ENCODE results near the gene MMP2.

The MMP2 gene

GRCh38 chr16:55494994-55495421, 16.0 kb downstream of the MMP2 start:
- DNase-seq (ENCODE audit: low spot score): no peak

- DNase-seq (ENCODE audit: low spot score): no peak
Observed at GRCh38 chr16:55495616-55496289, 16.8 kb downstream of the MMP2 start.

GRCh38 chr16:55496509-55497145, 17.6 kb downstream of the MMP2 start:
- no peak for DNase-seq (ENCODE audit: low spot score)

- no peak for DNase-seq (ENCODE audit: low spot score)
Observed at GRCh38 chr16:55497558-55497957, 18.6 kb downstream of the MMP2 start.

- no peak for DNase-seq (ENCODE audit: low spot score)
Observed at GRCh38 chr16:55498101-55498500, 19.1 kb downstream of the MMP2 start.

- no peak for DNase-seq (ENCODE audit: low spot score)
Observed at GRCh38 chr16:55499281-55499680, 20.3 kb downstream of the MMP2 start.

GRCh38 chr16:55499951-55500529, 21.0 kb downstream of the MMP2 start:
- no peak for DNase-seq (ENCODE audit: low spot score)

- no peak for DNase-seq (ENCODE audit: low spot score)
Observed at GRCh38 chr16:55500530-55501011, 21.6 kb downstream of the MMP2 start.

GRCh38 chr16:55501549-55502322, 22.7 kb downstream of the MMP2 start:
- DNase-seq (ENCODE audit: low spot score): no peak

GRCh38 chr16:55502801-55503366, 23.9 kb downstream of the MMP2 start:
- DNase-seq (ENCODE audit: low spot score): no peak

- DNase-seq (ENCODE audit: low spot score): no peak
Observed at GRCh38 chr16:55503726-55504550, 24.9 kb downstream of the MMP2 start.

GRCh38 chr16:55505333-55506015, 26.5 kb downstream of the MMP2 start:
- no peak for DNase-seq (ENCODE audit: low spot score)

- no peak for DNase-seq (ENCODE audit: low spot score)
Observed at GRCh38 chr16:55506083-55506482, 27.1 kb downstream of the MMP2 start.

- DNase-seq (ENCODE audit: low spot score): no peak
Observed at GRCh38 chr16:55506708-55507107, 27.7 kb downstream of the MMP2 start.

GRCh38 chr16:55508271-55508921, 29.4 kb downstream of the MMP2 start:
- no peak for DNase-seq (ENCODE audit: low spot score)

GRCh38 chr16:55508941-55509931, 30.2 kb downstream of the MMP2 start, which contains the start of gene LPCAT2:
Gene LPCAT2 (plus strand): TSS chr16:55509072. CDS start chr16:55509182, 110 bp downstream.
- DNase-seq (ENCODE audit: low spot score): peak; percentile 10

GRCh38 chr16:55510185-55510805, 31.3 kb downstream of the MMP2 start:
- no peak for DNase-seq (ENCODE audit: low spot score)

- no peak for DNase-seq (ENCODE audit: low spot score)
Observed at GRCh38 chr16:55512941-55513340, 33.9 kb downstream of the MMP2 start.

Data from CD4-positive, alpha-beta T cell treated with Interleukin-15 for 4 hours (primary cell).